Measurements from ENCODE around the gene NRROS. TPM values are rescaled to one million over a fixed set of nuclear protein-coding genes. Genes with fewer than 3 reads are reported as not detected.

The NRROS gene
- total and polyA plus RNA-seq, 10 of the 15 experiments (the other 5 are each of a cell fraction or from before 2014, with no cell fraction given) = 0.35 to 42.2 (median 12.6) TPM

DNA sequence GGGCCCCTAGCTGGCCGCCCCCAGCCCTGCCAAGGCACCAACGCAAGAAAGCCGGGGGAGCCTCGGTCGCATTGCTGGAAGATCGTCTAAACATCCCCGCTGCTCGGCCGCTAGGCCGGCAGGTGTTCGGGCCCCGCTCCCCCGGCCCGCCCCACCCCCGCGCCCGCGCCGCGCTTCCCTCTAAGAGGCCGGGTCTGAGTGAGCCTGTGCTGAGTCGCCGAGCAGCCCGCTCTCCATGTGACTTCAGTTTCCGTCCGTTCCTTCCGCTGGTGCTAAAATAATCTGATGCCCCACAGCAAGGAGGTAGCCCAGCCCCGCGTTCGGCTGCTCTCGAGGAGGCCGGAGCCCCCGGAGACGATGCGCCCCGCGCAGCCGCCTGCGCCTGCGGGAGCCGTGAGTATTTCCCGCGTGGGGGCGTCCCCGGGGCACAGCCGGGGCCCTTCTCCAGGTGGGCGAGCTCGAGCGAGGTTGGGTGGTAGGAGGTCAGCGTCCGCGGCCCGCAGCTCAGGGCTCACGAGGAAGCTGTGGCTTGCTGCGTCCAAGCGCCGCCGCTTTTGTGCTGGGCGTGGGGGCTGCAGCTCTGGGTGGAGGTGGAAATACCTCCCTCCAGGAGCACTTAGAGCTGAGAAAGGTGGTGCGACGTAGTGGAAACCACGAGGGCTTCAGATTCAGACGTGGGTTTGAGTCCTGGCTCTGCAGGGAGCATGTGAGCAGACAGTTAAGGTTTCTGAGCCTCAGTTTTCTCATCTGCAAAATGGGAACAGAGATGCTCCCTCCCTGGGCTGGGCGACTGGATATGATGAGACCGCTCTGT, at the start of gene NRROS (continued):
- TF ChIP-seq CHD2 (IDR thresholded peaks at IDR 0.05; ENCODE audit: borderline replicate concordance, low read depth, low read length) = peak; percentile 62
- no peak for TF ChIP-seq NFYB (IDR thresholded peaks at IDR 0.05; ENCODE audit: insufficient read depth, low read depth, low read length)
- TF ChIP-seq BCL11A (IDR thresholded peaks at IDR 0.05; ENCODE audit: low read depth, low read length) = 0 out of 2 replicates have a peak, but pooled peaks have one; percentile 32
- TF ChIP-seq, protein P1, sequence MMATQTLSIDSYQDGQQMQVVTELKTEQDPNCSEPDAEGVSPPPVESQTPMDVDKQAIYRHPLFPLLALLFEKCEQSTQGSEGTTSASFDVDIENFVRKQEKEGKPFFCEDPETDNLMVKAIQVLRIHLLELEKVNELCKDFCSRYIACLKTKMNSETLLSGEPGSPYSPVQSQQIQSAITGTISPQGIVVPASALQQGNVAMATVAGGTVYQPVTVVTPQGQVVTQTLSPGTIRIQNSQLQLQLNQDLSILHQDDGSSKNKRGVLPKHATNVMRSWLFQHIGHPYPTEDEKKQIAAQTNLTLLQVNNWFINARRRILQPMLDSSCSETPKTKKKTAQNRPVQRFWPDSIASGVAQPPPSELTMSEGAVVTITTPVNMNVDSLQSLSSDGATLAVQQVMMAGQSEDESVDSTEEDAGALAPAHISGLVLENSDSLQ (IDR thresholded peaks at IDR 0.05) = no peak
- no peak for TF ChIP-seq JUND (IDR thresholded peaks at IDR 0.05; ENCODE audit: low read depth, low read length)
- TF ChIP-seq, protein P2, sequence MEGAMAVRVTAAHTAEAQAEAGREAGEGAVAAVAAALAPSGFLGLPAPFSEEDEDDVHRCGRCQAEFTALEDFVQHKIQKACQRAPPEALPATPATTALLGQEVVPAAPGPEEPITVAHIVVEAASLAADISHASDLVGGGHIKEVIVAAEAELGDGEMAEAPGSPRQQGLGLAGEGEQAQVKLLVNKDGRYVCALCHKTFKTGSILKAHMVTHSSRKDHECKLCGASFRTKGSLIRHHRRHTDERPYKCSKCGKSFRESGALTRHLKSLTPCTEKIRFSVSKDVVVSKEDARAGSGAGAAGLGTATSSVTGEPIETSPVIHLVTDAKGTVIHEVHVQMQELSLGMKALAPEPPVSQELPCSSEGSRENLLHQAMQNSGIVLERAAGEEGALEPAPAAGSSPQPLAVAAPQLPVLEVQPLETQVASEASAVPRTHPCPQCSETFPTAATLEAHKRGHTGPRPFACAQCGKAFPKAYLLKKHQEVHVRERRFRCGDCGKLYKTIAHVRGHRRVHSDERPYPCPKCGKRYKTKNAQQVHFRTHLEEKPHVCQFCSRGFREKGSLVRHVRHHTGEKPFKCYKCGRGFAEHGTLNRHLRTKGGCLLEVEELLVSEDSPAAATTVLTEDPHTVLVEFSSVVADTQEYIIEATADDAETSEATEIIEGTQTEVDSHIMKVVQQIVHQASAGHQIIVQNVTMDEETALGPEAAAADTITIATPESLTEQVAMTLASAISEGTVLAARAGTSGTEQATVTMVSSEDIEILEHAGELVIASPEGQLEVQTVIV (IDR thresholded peaks at IDR 0.05; ENCODE audit: borderline replicate concordance, partially characterized antibody) = no peak
- TF ChIP-seq IKZF1 (conservative IDR thresholded peaks at IDR 0.05) = peak; percentile 77
- TF ChIP-seq NBN (IDR thresholded peaks at IDR 0.05) = peak; percentile 41; the same call in 1 of the 2 replicates
- TF ChIP-seq ZNF217 (IDR thresholded peaks at IDR 0.05) = peak; percentile 88
- TF ChIP-seq, protein P3, sequence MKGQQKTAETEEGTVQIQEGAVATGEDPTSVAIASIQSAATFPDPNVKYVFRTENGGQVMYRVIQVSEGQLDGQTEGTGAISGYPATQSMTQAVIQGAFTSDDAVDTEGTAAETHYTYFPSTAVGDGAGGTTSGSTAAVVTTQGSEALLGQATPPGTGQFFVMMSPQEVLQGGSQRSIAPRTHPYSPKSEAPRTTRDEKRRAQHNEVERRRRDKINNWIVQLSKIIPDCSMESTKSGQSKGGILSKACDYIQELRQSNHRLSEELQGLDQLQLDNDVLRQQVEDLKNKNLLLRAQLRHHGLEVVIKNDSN (IDR thresholded peaks at IDR 0.05; ENCODE audit: borderline replicate concordance, extremely low read length, insufficient read depth, low read depth, low read length) = peak; percentile 61
- peak; percentile 64 for TF ChIP-seq SMAD1 (IDR thresholded peaks at IDR 0.05; ENCODE audit: low read depth, partially characterized antibody)
- peak; percentile 56 for TF ChIP-seq HDAC6 (IDR thresholded peaks at IDR 0.05; ENCODE audit: unreplicated experiment)
- TF ChIP-seq HCFC1 (IDR thresholded peaks at IDR 0.05; ENCODE audit: low read length) = 0 out of 2 replicates have a peak, but pooled peaks have one; percentile 21
- 0 out of 2 replicates have a peak, but pooled peaks have one; percentile 7 for TF ChIP-seq YY1 (IDR thresholded peaks at IDR 0.05; ENCODE audit: low read depth, low read length)
- TF ChIP-seq BACH1 (IDR thresholded peaks at IDR 0.05; ENCODE audit: borderline replicate concordance) = peak; percentile 42; the same call in 1 of the 2 replicates
- TF ChIP-seq TCF3 (IDR thresholded peaks at IDR 0.05; ENCODE audit: borderline replicate concordance, insufficient read depth, low read depth, low read length) = 0 out of 2 replicates have a peak, but pooled peaks have one; percentile 61
- TF ChIP-seq NFXL1 (IDR thresholded peaks at IDR 0.05; ENCODE audit: borderline replicate concordance) = no peak

Data from GM12878 (cell line).